GM23338 (cell line): Measurements from ENCODE around the gene SPEM3. TPM values are rescaled to one million over a fixed set of nuclear protein-coding genes. Genes with fewer than 3 reads are reported as not detected.

Experiments used
- ATAC-seq: fragments of 200-7000 bp; cut with Tn5 transposase; 3 replicates; pipeline ENCODE4 v1.9.1; 2020
- DNase-seq: peaks from one replicate; pipeline ENCODE4 v3.0.0-alpha.2; 2015; ENCODE audit warnings: low spot score
- H2AFZ ChIP-seq: fragments of 200-600 bp; sonication (generic); 2 replicates; pipeline ENCODE4 v1.8.0; 2016; ENCODE audit warnings: antibody characterized with exemption, mild to moderate bottlenecking, moderate library complexity
- H3F3A ChIP-seq: fragments of 200-600 bp; sonication (generic); replicated peaks from 2 replicates; pipeline ENCODE4 v1.8.0; 2017; ENCODE audit warnings: antibody characterized with exemption, mixed run types, low read depth
- H3K27ac ChIP-seq: fragments of 200-600 bp; sonication (generic); 2 replicates; pipeline ENCODE4 v1.6.1; 2016; ENCODE audit warnings: low read depth
- H3K27me3 ChIP-seq: fragments of 200-600 bp; sonication (generic); 2 replicates; pipeline ENCODE4 v1.8.0; 2016; ENCODE audit warnings: mild to moderate bottlenecking, mixed run types, moderate library complexity; ENCODE audit not compliant: insufficient read depth
- H3K36me3 ChIP-seq: fragments of 200-600 bp; sonication (generic); 2 replicates; pipeline ENCODE4 v1.8.0; 2016; ENCODE audit warnings: mild to moderate bottlenecking; ENCODE audit not compliant: insufficient read depth
- H3K4me1 ChIP-seq: fragments of 200-600 bp; sonication (generic); 2 replicates; pipeline ENCODE4 v1.8.0; 2016; ENCODE audit warnings: mild to moderate bottlenecking, moderate library complexity; ENCODE audit not compliant: insufficient read depth
- H3K4me2 ChIP-seq: fragments of 200-600 bp; sonication (generic); 2 replicates; pipeline ENCODE4 v1.7.1; 2017; ENCODE audit warnings: mixed run types
- H3K4me3 ChIP-seq: fragments of 200-600 bp; sonication (generic); 2 replicates; pipeline ENCODE4 v1.6.1; 2016; ENCODE audit warnings: mixed run types
- H3K79me2 ChIP-seq: fragments of 200-600 bp; sonication (generic); replicated peaks from 2 replicates; pipeline ENCODE4 v1.8.0; 2017; ENCODE audit warnings: mild to moderate bottlenecking; ENCODE audit not compliant: insufficient read depth
- H3K9me2 ChIP-seq: fragments of 200-600 bp; sonication (generic); 2 replicates; pipeline ENCODE4 v1.8.0; 2017; ENCODE audit not compliant: insufficient read depth
- H4K20me1 ChIP-seq: fragments of 200-600 bp; sonication (generic); replicated peaks from 2 replicates; pipeline ENCODE4 v1.8.0; 2017; ENCODE audit warnings: mild to moderate bottlenecking; ENCODE audit not compliant: insufficient read depth
- H3K27ac Mint-ChIP-seq: 2 replicates; pipeline ENCODE4 v1.8.0; 2020; ENCODE audit warnings: inconsistent platforms, mild to moderate bottlenecking, moderate library complexity, mixed read lengths
- H3K27me3 Mint-ChIP-seq: 3 replicates; pipeline ENCODE4 v1.8.0; 2022; ENCODE audit warnings: low read depth, mild to moderate bottlenecking, moderate library complexity, mixed read lengths, inconsistent platforms; ENCODE audit not compliant: insufficient read depth, poor library complexity
- H3K36me3 Mint-ChIP-seq: 3 replicates; pipeline ENCODE4 v1.8.0; 2021; ENCODE audit warnings: low read depth, mild to moderate bottlenecking, inconsistent platforms, moderate library complexity, mixed read lengths
- H3K4me1 Mint-ChIP-seq: 3 replicates; pipeline ENCODE4 v1.8.0; 2020; ENCODE audit warnings: mild to moderate bottlenecking, inconsistent platforms, mixed read lengths
- H3K4me3 Mint-ChIP-seq: 3 replicates; pipeline ENCODE4 v1.8.0; 2021; ENCODE audit warnings: moderate library complexity, mild to moderate bottlenecking, inconsistent platforms, mixed read lengths
- H3K9me3 Mint-ChIP-seq: 3 replicates; pipeline ENCODE4 v1.8.0; 2020; ENCODE audit warnings: moderate library complexity, mild to moderate bottlenecking, inconsistent platforms, mixed read lengths
- CREB1 ChIP-seq: fragments of 250-450 bp; sonication (Bioruptor Pico); IDR thresholded peaks from 2 replicates; pipeline ENCODE4 v1.5.0; 2020; ENCODE audit warnings: low read depth, mild to moderate bottlenecking, moderate library complexity
- ETS1 ChIP-seq: IDR thresholded peaks from 2 replicates; pipeline ENCODE4 v1.6.1; 2016; ENCODE audit warnings: antibody characterized with exemption
- EZH2 ChIP-seq: fragments of 200-600 bp; sonication (generic); IDR thresholded peaks from one replicate; pipeline ENCODE4 v1.8.0; 2017; ENCODE audit warnings: antibody characterized with exemption, mild to moderate bottlenecking, low read depth; ENCODE audit not compliant: unreplicated experiment
- JUNB ChIP-seq: IDR thresholded peaks from one replicate; pipeline ENCODE4 v1.6.1; 2016; ENCODE audit warnings: antibody characterized with exemption; ENCODE audit not compliant: unreplicated experiment
- POLR2AphosphoS5 ChIP-seq: IDR thresholded peaks from 2 replicates; pipeline ENCODE4 v1.6.1; 2016; ENCODE audit warnings: antibody characterized with exemption, low read depth
- REST ChIP-seq: IDR thresholded peaks from one replicate; pipeline ENCODE4 v1.6.1; 2018; ENCODE audit warnings: antibody characterized with exemption; ENCODE audit not compliant: unreplicated experiment
- STAT1 ChIP-seq: IDR thresholded peaks from one replicate; pipeline ENCODE4 v1.6.1; 2016; ENCODE audit warnings: antibody characterized with exemption; ENCODE audit not compliant: unreplicated experiment
- ZNF114 ChIP-seq: fragments of 250-450 bp; sonication (Bioruptor Pico); IDR thresholded peaks from 2 replicates; pipeline ENCODE4 v1.5.0; 2020; ENCODE audit warnings: mild to moderate bottlenecking, moderate library complexity
- ZNF331 ChIP-seq: fragments of 250-450 bp; sonication (Bioruptor Pico); IDR thresholded peaks from 2 replicates; pipeline ENCODE4 v1.5.0; 2020; ENCODE audit warnings: low read depth, mild to moderate bottlenecking, moderate library complexity
- ZNF462 ChIP-seq: fragments of 250-450 bp; sonication (Bioruptor Pico); IDR thresholded peaks from 2 replicates; pipeline ENCODE4 v1.5.0; 2020; ENCODE audit warnings: mild to moderate bottlenecking, moderate library complexity
- polyA plus RNA-seq: library from polyadenylated mRNA; unstranded; fragments of >200 nt; fragmentation: Nextera tagmentation; extraction: Ambion mirVana; gene quantifications from 2 replicates; pipeline ENCODE4 v1.2.1, GENCODE V29; 2016
- total RNA-seq: library from RNA; depleted of rRNA; stranded (reverse); fragments of >200 nt; shearing (Covaris generic); gene quantifications from 2 replicates; pipeline ENCODE4 v1.2.3, GENCODE V29; 2014

Gene SPEM3
- total and polyA plus RNA-seq, 2 experiments from 2014 or later, result not detected

- H3K4me3 ChIP-seq, result peak overlapping the region; percentile 90
- H2AFZ ChIP-seq, result peak overlapping the region; percentile 69; the same call in 1 of the 2 replicates
- DNase-seq, result peak; percentile 57
Measured at GRCh38 chr17:7405350-7406234, 23.1 kb upstream of the SPEM3 start.

More at GRCh38 chr17:7405350-7406234, 23.1 kb upstream of the SPEM3 start:
- Mint-ChIP-seq H3K4me3 (peak overlapping the region; percentile 93), H3K4me1 (peaks cover 28% of the 10 kb centered on the region), H3K9me3 (no peaks in the 10 kb centered on the region), H3K27me3 (peaks cover 16% of the 10 kb centered on the region), H3K27ac (0 out of 2 replicates have a peak overlapping the region, but pooled peaks have one; percentile 75), H3K36me3 (peaks cover 26% of the 10 kb centered on the region)
- Histone ChIP-seq H3K9me2 (no peaks in the 10 kb centered on the region), H3K4me1 (peaks cover 28% of the 10 kb centered on the region), H4K20me1 (peaks cover 12% of the 10 kb centered on the region), H3K36me3 (peaks cover 3% of the 10 kb centered on the region; the same call in 1 of the 2 replicates), H3K4me2 (peak overlapping the region; percentile 99), H3K79me2 (peaks cover 14% of the 10 kb centered on the region), H3F3A (peaks cover 27% of the 10 kb centered on the region), H3K27ac (no peak overlapping the region), H3K27me3 (no peaks in the 10 kb centered on the region)
- TF ChIP-seq REST (no peak), STAT1 (no peak), ZNF462 (CRISPR knock-in tag) (no peak), ZNF114 (CRISPR knock-in tag) (no peak), EZH2 (no peak), JUNB (no peak), ZNF331 (CRISPR knock-in tag) (no peak), POLR2AphosphoS5 (no peak), ETS1 (no peak), CREB1 (CRISPR knock-in tag) (no peak)
- ATAC-seq, result no peak; the same call in 2 of the 3 replicates
